GM04504 (cell line): ENCODE results near the gene MSI2.

Source experiments
- DNase-seq: peaks from one replicate; pipeline ENCODE4 v3.0.0-alpha.2; 2012; ENCODE audit warnings: low read depth

MSI2 gene

DNA sequence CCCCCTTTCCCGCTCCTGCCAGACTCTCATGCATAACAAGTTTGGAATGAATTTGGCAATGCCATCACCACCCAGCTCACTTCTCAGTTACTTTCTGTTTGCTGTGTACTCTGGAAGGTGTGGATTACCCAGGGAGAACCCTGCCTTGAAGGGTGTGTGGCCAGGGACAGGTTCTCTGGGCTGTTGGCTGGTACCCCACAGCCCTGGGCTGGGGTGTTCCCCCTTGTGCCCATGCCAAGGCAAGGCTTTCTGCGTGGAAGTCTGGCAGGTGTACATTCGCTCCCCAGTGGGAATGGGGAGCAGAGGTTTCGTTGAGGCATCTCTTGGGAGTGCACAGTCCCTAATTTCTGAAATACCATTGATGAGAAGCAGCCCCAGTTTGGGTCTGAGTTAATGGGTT, 301.1 kb downstream of the MSI2 start:
- DNase-seq: no peak

DNA sequence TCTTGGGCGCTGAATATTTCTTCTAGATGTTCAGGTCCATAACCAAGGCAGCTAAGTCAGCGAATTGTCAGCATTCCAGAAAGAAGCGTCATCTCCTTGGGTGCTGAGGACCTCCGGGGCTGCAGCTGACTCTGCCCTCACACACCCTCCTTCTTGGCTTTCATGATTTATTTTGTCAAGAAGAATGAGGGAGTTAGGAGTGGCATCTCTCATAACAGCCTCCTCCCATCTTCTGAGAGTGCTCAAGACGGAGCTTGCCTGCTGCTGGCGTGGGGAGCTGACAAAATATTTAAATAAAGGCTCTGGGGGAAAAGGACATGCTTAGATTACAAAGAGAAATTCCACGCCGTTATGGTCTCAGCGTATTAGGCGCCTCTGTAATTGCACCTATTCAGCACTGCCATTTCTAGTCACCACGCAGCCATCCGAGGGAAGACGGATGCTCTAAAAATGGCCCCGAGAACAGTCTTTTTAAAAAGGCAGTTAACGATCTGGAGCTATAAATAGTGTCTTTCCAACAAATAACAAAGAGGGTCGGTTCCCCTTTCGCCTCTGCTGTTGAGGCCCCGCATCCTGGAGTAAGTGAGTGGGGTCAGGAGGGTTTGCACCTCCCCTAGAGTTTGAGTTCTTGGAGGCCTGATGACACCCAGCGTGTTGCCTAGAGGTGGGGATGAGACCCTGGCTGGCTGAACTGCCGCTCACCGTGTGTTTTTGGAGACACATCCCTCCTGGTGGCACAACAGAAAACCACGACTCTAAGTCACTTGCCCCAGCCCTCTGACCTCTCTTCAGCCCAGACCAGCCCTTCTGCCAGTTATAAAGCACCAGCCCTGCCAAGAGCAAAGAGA, 301.7 kb downstream of the MSI2 start:
- no peak for DNase-seq

DNA sequence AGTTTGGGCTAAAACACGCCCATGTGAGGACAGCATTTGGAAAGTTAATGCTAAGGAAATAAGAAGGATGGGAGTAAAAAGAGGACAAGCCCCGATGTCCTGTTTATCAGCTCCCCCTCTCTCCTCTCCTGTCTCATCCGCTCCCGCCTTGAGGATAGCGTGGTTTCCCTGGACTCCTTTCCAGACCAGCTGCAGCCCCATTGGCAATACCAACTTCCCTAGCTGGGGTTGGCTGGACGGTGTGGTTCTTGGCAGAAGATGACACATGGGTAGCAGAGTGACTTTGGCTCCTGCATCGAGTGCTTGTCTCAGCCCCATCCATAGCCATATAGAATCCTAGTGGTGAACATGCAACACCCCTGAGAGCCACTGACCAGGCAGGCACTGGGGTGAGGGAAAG, 302.9 kb downstream of the MSI2 start:
- DNase-seq: no peak

- DNase-seq: no peak
Observed at GRCh38 chr17:57559634-57560318, 303.5 kb downstream of the MSI2 start.

GRCh38 chr17:57560319-57560705, 304.0 kb downstream of the MSI2 start:
- no peak for DNase-seq

DNA sequence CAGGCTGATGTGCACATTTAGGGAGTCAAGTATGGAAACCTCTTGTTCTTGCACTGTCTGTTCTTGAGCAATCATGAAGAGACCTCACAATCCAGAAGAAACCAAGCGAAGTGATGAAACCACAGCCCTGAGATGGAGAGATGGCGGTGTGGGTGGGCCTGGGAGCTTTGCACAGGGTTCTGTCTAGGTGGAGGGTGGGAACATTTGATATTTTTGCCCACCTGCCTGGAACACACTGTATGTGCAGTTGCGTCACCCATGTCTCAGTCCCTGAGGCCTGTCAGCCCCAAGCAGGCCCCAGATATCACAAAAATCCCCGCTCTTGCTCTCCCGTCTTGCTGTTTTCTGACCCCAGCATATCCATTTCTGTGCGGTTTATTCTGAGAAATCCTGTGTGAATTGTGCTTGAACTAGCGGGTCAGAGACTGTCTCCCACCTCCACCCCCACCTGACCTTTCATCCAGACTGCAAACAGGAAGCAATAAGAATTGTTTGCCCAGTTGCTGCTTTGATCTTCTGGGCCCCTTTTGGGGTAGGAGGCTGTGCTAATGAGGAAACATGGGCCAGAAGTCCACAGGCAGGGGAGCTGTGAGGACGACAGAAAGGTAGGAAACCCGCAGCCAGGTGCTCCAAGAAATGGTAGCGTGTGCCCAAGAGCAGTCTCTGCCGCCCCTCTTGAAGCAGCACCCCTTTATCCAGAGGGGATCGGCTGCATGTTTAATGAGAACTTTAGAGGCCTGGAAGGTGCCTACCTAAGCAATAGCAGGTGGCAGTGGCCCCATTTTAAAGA, 304.9 kb downstream of the MSI2 start:
- no peak for DNase-seq

DNA sequence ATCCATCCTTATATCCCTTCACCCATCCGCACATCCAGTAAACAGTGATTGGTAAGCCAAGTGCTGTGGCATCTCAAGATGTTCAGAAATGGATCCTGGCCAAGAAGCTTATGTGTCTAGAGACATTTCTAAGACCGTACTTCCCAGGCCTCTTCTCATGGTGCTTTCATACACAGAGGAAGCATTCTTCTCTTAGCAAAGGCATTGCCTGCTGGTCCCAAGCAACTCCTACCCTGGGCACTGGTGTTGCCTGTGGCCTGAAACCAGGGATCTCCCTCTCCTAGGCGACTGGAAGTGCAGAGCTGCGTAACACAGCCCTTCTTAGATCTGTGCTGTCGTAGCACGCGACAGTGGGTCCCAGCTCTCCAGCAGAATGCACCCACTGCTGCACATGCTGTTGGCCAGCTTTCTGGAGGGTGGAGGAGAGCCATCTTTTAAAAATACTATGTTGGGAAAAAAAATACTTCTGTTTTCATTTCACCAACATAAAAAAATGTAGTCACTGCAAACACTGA, 305.9 kb downstream of the MSI2 start:
- no peak for DNase-seq

DNA sequence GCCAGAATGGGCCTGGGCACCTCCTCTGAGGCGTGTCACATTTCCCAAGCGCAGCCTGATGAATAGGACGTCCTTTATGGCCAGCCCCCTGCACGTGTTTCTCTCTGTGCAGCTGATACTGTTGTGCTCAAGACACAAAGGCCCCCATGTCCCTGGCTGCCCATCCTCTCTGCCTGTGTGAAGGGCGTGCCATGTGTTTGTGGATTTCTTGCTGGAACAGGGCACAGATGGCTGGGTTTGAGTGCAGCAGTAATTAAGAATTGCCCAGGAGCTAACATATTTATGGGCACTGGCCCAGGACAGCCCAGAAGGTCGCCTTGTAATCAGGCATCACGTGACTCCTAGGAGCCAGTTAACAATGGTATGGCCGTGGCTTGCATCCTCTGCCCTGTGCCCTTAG, 307.6 kb downstream of the MSI2 start:
- no peak for DNase-seq

GRCh38 chr17:57565176-57565575, 308.9 kb downstream of the MSI2 start:
- no peak for DNase-seq

GRCh38 chr17:57566721-57567120, 310.4 kb downstream of the MSI2 start:
- DNase-seq: no peak

DNA sequence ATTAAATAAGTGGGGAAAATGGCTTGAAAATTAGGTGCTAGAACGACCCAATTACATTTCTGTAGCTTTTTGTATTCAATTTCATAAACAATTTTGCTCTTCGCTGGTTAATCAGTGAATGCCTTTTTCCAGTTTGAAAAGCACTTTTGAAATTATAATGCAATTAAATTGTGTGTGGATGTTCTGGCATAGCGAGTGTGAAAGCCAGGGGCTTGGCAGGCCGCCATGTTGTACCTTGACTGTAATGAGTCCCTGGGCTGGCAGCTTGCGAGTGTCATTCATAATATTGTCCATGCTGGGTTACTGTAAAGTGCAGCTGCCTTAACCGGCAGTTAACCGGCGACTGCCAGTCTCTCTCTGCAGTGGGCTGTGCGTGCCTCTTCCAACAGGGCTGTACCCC, 310.9 kb downstream of the MSI2 start:
- DNase-seq: no peak

- DNase-seq: no peak
Observed at GRCh38 chr17:57568340-57568739, 312.0 kb downstream of the MSI2 start.

- DNase-seq: no peak
Observed at GRCh38 chr17:57569021-57569420, 312.7 kb downstream of the MSI2 start.

GRCh38 chr17:57569853-57570252, 313.5 kb downstream of the MSI2 start:
- DNase-seq: no peak

GRCh38 chr17:57570724-57571344, 314.5 kb downstream of the MSI2 start:
- DNase-seq: no peak

GRCh38 chr17:57572062-57572461, 315.7 kb downstream of the MSI2 start:
- DNase-seq: no peak

DNA sequence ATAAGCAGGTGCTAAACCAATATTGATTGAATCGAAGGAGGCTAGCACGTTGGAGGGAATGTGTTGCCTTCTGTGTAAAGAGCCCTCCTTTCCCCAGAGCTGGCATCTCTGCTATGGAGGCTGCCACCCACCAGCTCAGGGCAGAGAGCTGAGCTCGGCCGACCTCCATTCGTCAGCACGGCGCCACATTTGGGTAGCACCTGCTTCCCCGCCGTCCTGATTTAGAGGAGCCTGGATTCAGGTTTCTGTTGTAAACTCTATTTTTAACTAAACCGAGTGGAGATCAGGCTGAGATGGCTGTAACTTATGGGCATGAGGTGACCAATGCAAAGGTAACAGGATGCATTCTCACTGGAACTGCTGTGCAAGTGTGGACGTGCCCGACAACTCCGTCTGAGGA, 316.3 kb downstream of the MSI2 start:
- no peak for DNase-seq

- no peak for DNase-seq
Observed at GRCh38 chr17:57574040-57574513, 317.8 kb downstream of the MSI2 start.

DNA sequence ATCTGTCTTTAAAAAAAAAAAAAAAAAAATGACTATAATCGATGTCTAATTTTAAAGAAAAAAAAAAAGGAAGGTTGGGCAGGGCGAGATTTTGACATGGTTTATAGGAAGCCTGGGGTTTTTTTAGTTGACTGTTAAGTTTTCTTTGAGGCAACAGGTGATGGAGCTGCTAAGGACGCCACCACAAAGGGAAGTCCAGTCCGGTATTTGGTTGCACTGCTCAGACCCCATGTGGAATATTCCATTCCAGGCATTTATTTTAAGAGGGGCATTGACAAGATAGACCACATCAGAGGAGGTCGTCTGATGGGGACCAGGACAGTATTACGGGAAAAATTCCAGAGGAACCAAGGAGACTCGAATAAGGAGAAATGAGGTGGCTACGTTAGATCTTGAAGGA, 320.4 kb downstream of the MSI2 start:
- DNase-seq: no peak

DNA sequence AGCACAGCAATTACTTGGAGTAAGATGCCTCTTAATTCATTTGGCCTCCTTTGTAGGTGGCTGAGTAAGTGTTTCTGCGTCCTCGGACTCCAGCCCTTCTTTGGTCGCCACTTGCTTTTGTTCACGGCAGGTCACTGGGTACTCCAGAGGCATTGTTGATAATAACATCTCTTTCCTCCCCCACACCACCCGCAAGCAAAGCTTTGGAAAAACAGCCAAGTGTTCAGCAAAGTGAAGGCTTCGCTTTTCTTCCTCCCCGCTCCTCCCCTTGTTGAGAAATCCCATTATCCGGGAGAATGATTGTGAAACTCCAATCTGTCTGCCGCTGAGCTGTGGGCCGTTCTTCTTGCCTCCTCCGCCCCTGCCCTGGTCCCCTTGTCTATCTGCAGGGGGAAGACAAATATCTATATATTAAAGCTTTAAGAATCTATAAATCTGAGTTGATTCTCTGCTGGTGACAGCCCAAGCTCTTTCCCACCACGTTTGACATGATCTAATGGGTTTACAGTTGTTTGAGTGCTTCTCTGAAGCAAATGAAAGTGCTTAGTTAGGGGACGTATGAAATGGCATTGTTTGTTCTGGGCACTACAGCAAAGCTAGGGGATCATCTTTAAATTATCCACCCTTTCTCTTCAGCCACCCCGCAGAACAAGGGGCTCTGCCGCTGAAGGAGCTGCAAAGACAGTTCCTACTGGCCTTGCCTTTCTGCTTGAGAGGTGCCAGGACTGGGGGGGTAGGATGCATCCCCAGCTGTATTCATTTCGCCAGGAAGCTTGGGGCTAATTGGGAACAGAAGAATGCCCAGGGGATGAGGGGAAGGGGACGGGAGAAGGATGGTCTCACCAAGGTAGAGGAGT, 321.7 kb downstream of the MSI2 start:
- no peak for DNase-seq

DNA sequence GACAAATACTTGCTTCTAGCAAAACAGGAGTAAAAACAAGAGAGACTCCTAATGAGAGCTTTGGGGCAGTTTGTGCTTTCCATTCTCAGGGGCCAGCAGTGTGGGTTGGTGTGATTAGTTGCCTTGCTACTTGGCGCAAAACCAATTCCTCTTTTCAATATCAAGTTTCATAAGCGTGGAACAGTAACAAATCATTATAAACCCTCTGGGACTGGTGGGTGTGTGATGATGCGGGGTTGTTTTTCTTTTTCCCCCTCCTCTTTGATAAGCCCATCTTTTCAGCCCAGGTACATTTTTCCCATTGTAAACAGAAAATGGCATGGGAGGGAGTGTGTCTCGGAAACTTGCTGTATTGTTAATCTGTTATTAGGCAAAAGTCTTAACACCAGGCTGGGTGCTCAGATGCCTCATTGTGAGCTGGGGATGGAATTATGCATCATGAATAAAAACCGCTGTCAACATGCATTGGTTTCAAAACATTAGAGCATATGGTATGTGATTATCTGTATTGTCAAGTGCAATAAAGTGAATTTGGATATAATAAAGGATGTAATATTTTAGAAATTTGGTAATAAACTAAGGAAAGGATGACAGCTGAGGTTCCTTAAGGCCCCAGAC, 322.4 kb downstream of the MSI2 start:
- no peak for DNase-seq
